K562 (cell line): ENCODE measurements around the gene OLFML2B. TPM values are rescaled to one million over a fixed set of nuclear protein-coding genes. Genes with fewer than 3 reads are reported as not detected.

ENCODE experiments used
- ATAC-seq: fragments of 200-7000 bp; cut with Tn5 transposase; 3 replicates; pipeline ENCODE4 v1.9.1; 2020; ENCODE audit warnings: moderate library complexity
- BruUV-seq: library from RNA; stranded (reverse); fragments of 400-500 nt; replicated peaks from 2 replicates; lab custom pipeline; 2021; lab: Mats Ljungman, UMichigan
- CTCF ChIA-PET: fragments of 300-600 bp; formaldehyde crosslinking; extraction: SDS; loops from one replicate; lab custom pipeline; 2021; ENCODE audit warnings: low intra/inter-chr PET ratio; lab: Yijun Ruan, JAX
- POLR2A ChIA-PET: fragments of 300-600, 350-650 bp; sonication (Branson Sonifier 250); formaldehyde crosslinking; extraction: SDS; loops from one replicate; lab custom pipeline; 2021; ENCODE audit warnings: antibody characterized with exemption, inconsistent platforms; lab: Yijun Ruan, JAX
- DNase-seq, 4 experiments: peaks; one replicate each; pipeline versions ENCODE4 v3.0.0 to v3.0.0-alpha.2; 2011 to 2018; ENCODE audit warnings: low spot score in 3 of 4, mixed read lengths in 3 of 4; ENCODE audit errors: extremely low read depth in 1 of 4
- FAIRE-seq: peaks from 2 replicates; lab custom pipeline; 2011; peaks lifted over from hg19 to GRCh38; lab: Jason Lieb, UNC
- H2AFZ ChIP-seq: 2 replicates; pipeline ENCODE4 v1.6.0; 2011; ENCODE audit warnings: low read depth, low read length, control low read depth, inconsistent platforms
- H3K27ac ChIP-seq: fragments of 200-600 bp; 3 replicates; pipeline ENCODE4 v1.8.0; 2011; ENCODE audit warnings: low read depth, mild to moderate bottlenecking, control low read depth, inconsistent platforms, low read length, moderate library complexity, mixed read lengths; ENCODE audit errors: extremely low read depth
- H3K27me3 ChIP-seq, 2 experiments: fragments of 300-600 bp in 1 of 2; 2 replicates in 1 of 2; 3 replicates in 1 of 2; pipeline versions ENCODE4 v1.6.0 to v1.8.0; 2011; ENCODE audit warnings: inconsistent platforms in 2 of 2, low read length in 2 of 2, mild to moderate bottlenecking in 1 of 2, mixed read lengths in 1 of 2, moderate library complexity in 1 of 2; ENCODE audit not compliant: control insufficient read depth in 2 of 2, insufficient read depth in 2 of 2
- H3K36me3 ChIP-seq: fragments of 300-600 bp; 3 replicates; pipeline ENCODE4 v1.8.0; 2011; ENCODE audit warnings: mild to moderate bottlenecking, low read length, inconsistent platforms; ENCODE audit not compliant: control insufficient read depth, insufficient read depth
- H3K4me1 ChIP-seq, 2 experiments: fragments of 200-600 bp in 1 of 2; replicated peaks in 1 of 2; 2 replicates in 1 of 2; 3 replicates in 1 of 2; pipeline versions ENCODE4 v1.5.1 to v1.8.0; 2011; ENCODE audit warnings: inconsistent platforms in 2 of 2, low read length in 2 of 2, mild to moderate bottlenecking in 1 of 2, mixed read lengths in 1 of 2, moderate library complexity in 1 of 2; ENCODE audit not compliant: control insufficient read depth in 2 of 2, insufficient read depth in 2 of 2
- H3K4me2 ChIP-seq: 2 replicates; pipeline ENCODE4 v1.6.1; 2011; ENCODE audit warnings: low read length, control low read depth, inconsistent platforms, mixed read lengths; ENCODE audit not compliant: insufficient read depth
- H3K4me3 ChIP-seq: fragments of 200-600 bp; sonication (generic), shearing (Covaris generic); 2 replicates; pipeline ENCODE4 v1.5.1; 2016; ENCODE audit warnings: control low read depth, inconsistent platforms
- H3K79me2 ChIP-seq: fragments of 200-600 bp; 3 replicates; pipeline ENCODE4 v1.8.0; 2011; ENCODE audit warnings: low read length, inconsistent platforms; ENCODE audit not compliant: control insufficient read depth, insufficient read depth
- H3K9ac ChIP-seq, 2 experiments: 2 replicates each; pipeline versions ENCODE4 v1.6.0 to v1.6.1; 2011; ENCODE audit warnings: low read depth in 2 of 2, low read length in 2 of 2, control low read depth in 1 of 2, inconsistent platforms in 1 of 2, mild to moderate bottlenecking in 1 of 2, mixed read lengths in 1 of 2; ENCODE audit not compliant: insufficient read depth in 1 of 2
- H3K9me1 ChIP-seq: one replicate; pipeline ENCODE4 v1.6.0; 2011; ENCODE audit warnings: inconsistent platforms, mild to moderate bottlenecking, low read length, moderate library complexity; ENCODE audit not compliant: control insufficient read depth, insufficient read depth
- H3K9me3 ChIP-seq: replicated peaks from 2 replicates; pipeline ENCODE4 v1.5.1; 2011; ENCODE audit warnings: low read depth, low read length, inconsistent platforms; ENCODE audit not compliant: control insufficient read depth, insufficient read depth
- H4K20me1 ChIP-seq: replicated peaks from 2 replicates; pipeline ENCODE4 v1.6.1; 2011; ENCODE audit warnings: low read length, inconsistent platforms, mixed read lengths; ENCODE audit not compliant: control insufficient read depth, insufficient read depth
- EP400 ChIP-seq: fragments of 450-650 bp; IDR thresholded peaks from 2 replicates; pipeline ENCODE4 v1.6.1; 2017; ENCODE audit warnings: antibody characterized with exemption, mild to moderate bottlenecking, moderate library complexity
- KHSRP ChIP-seq: fragments of 450-650 bp; IDR thresholded peaks from 2 replicates; pipeline ENCODE4 v1.6.1; 2017
- MED1 ChIP-seq: sonication (generic); formaldehyde crosslinking; IDR thresholded peaks from 2 replicates; pipeline ENCODE4 v1.8.1; 2023; ENCODE audit warnings: missing genetic modification reagents, borderline replicate concordance
- MTF1 ChIP-seq: fragments of 250-450 bp; sonication (Bioruptor Pico); IDR thresholded peaks from 2 replicates; pipeline ENCODE4 v1.9.0; 2021; ENCODE audit warnings: moderate library complexity, mild to moderate bottlenecking, inconsistent platforms, borderline replicate concordance
- RHOXF2B ChIP-seq: fragments of 250-450 bp; sonication (Bioruptor Pico); conservative IDR thresholded peaks from 2 replicates; pipeline ENCODE4 v1.5.1; 2021
- TAF9B ChIP-seq: fragments of 450-650 bp; IDR thresholded peaks from 2 replicates; pipeline ENCODE4 v1.6.1; 2018; ENCODE audit warnings: mild to moderate bottlenecking; ENCODE audit not compliant: partially characterized antibody
- TCF7L2 ChIP-seq: fragments of 150-350 bp; IDR thresholded peaks from 2 replicates; pipeline ENCODE4 v1.6.1; 2016; ENCODE audit warnings: low read depth, mild to moderate bottlenecking, low read length, moderate library complexity
- ZNF165 ChIP-seq: fragments of 250-450 bp; sonication (Bioruptor Pico); IDR thresholded peaks from 2 replicates; pipeline ENCODE4 v1.4.0; 2020; ENCODE audit warnings: borderline replicate concordance
- ZNF282 ChIP-seq: sonication (generic); formaldehyde crosslinking; IDR thresholded peaks from 2 replicates; pipeline ENCODE4 v1.8.1; 2023; ENCODE audit warnings: missing genetic modification reagents
- ZNF444 ChIP-seq: fragments of 250-450 bp; sonication (Bioruptor Pico); IDR thresholded peaks from 2 replicates; pipeline ENCODE4 v1.4.0; 2020; ENCODE audit warnings: mild to moderate bottlenecking, moderate library complexity
- WGBS: fragments of 100-300 bp; shearing (Covaris generic); methylation state at CpG from one replicate; pipeline ENCODE4 v1.1.6; 2016; ENCODE audit warnings: low coverage, mixed read lengths; ENCODE audit not compliant: insufficient coverage; ENCODE audit errors: missing lambda C conversion rate; 5-methylcytosine and 5-hydroxymethylcytosine counted together
- in situ Hi-C: fragments of 300-500 bp; cut with MboI; formaldehyde crosslinking; loops from 4 replicates; pipeline ENCODE4 v1.15.0; 2018; ENCODE audit warnings: inconsistent platforms, mixed read lengths
- intact Hi-C: fragments of 100-400 bp; cut with micrococcal nuclease; formaldehyde crosslinking; loops from 2 replicates; pipeline ENCODE4 v1.14.2; 2022
- polyA plus RNA-seq, 8 experiments: library from polyadenylated mRNA; depleted of rRNA in 4 of 8; stranded (reverse) in 5 of 8; unstranded in 3 of 8; fragments of >200 nt; fragmentation: Nextera tagmentation in 2 of 8; fragmentation: Illumina TruSeq in 1 of 8; extraction: Ambion mirVana in 2 of 8; extraction: Trizol in 1 of 8; gene quantifications; 2 replicates each; pipeline versions ENCODE4 v1.2.1 to v1.2.3, GENCODE V29; 2011 to 2014; ENCODE audit warnings: inconsistent platforms in 1 of 8, missing spikeins in 1 of 8
- total RNA-seq, 7 experiments: library from RNA; depleted of rRNA in 6 of 7; stranded (reverse); fragments of >200 nt in 6 of 7; fragmentation: Illumina TruSeq in 2 of 7; extraction: Trizol in 2 of 7; gene quantifications; 2 replicates each; pipeline versions ENCODE4 v1.2.1 to v1.2.3, GENCODE V29; 2011 to 2021; ENCODE audit warnings: low replicate concordance in 1 of 7

OLFML2B gene
- total and polyA plus RNA-seq, 9 of the 15 experiments (the other 6 are each of a cell fraction or from before 2014, with no cell fraction given): not detected

DNA sequence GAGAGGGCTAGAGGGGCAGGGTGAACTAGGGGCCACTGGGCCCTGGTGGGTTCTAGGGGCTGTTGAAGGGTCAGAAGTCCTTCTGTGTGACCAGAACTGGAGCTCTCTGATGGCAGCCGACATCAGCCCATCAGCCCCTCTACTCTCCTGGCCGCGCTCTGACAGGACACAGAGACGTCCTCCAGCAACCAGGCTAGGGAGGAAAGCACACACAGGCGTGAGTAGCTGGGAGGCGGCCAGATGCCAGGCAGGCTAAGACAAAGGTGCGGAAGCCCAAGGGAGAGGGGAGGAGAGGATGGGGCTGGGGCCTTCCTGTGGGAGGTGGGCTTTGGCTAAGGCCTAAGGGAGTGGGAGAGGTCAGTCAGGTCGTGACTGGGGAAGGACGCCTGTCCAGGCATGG lies 50.8 kb downstream of the OLFML2B start:
- intact Hi-C loops (no loop called here), in situ Hi-C loops (no loop called here)
- Histone ChIP-seq H3K36me3 (no peaks in the 10 kb centered on the region), H3K9ac (no peak overlapping the region; a peak in 1 of 4 replicates), H3K9me3 (no peaks in the 10 kb centered on the region), H4K20me1 (0 out of 2 replicates have a peak, but pooled peaks cover 2% of the 10 kb centered on the region), H3K27ac (no peak overlapping the region), H3K4me2 (no peak overlapping the region), H3K4me1 (peaks cover 6% of the 10 kb centered on the region in 2 experiments; a peak in 3 of 5 replicates), H2AFZ (no peak overlapping the region), H3K79me2 (no peaks in the 10 kb centered on the region), H3K27me3 (peaks cover 14 to 35% of the 10 kb centered on the region in 2 experiments), H3K9me1 (no peaks in the 10 kb centered on the region), H3K4me3 (no peak overlapping the region)
- TF ChIP-seq EP400: no peak
- no peak for TF ChIP-seq TAF9B
- no peak for TF ChIP-seq TCF7L2
- no peak for TF ChIP-seq RHOXF2B (CRISPR knock-in tag)
- no peak for TF ChIP-seq MTF1 (CRISPR knock-in tag)
- no peak for TF ChIP-seq ZNF444
- no peak for TF ChIP-seq ZNF282 (CRISPR knock-in tag)
- TF ChIP-seq ZNF165 (CRISPR knock-in tag): no peak
- no peak for TF ChIP-seq MED1 (CRISPR knock-in tag)
- no peak for TF ChIP-seq KHSRP
- DNase-seq: no peak
- ChIA-PET POLR2A (interaction anchor here (1.8 kb wide), 1 partner anchor 9 kb away, joined by 4 read pairs; no protein-coding TSS in a partner anchor), CTCF (no interaction called here)
- no TSS peak for BruUV-seq
- ATAC-seq: no peak
- WGBS: 30% methylated on average over 5 of the region's 9 CpGs
- FAIRE-seq: no peak
